Measurements from ENCODE around the gene ABHD12.
"Not testable (repeated sequence)": the region's sequence is repeated elsewhere in the genome, so short reads cannot be mapped to it uniquely, and the experiment has no call there.

ABHD12 gene

DNA sequence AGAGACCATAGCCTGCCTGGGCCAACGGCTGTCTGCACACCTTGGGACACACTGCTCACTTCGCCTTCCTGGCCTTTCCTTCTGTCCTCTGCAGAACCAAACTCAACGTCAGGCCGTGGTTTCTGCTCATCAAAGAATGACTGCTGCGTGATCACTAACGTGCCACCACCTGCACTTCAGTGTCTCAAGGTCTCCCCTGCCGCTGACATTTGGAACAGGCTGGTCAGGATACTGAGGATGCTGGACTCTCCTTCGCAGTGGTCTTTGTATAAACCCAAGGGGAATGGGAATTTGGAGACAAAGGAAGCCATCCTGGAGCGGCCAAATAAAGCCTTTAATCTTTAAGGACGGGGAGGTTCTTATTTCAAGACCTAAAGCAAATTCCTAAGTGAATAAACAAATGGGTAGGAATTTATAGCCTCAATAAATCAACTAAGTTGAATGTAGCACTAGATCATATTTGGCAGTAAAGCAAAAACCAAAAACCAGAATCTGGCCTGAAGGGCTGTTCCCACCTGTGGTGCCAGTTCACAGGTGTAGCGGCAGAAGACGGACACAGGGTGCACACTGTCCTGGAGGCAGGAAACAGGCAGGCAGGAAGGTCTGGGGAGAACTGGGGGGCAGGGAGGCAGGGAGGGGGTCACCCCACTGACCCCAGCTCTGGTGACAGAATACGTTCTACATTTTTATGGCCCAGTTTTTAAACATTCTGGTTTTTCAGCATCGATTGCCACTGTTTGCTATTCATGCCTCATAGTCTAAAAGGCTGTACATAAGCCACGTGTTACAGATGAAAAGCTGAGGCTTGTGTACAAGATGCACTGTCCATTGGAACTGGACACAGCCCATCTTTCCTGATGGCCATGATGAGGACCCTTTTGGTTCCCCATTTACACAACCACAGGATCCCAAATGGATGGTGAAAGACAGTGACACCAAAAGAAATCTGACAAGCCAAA lies 36.6 kb downstream of the ABHD12 start:
- DNase-seq (ENCODE audit: low read depth, low spot score): no peak

GRCh38 chr20:25353353-25353746 lies 37.3 kb downstream of the ABHD12 start:
- DNase-seq (ENCODE audit: low read depth, low spot score): no peak

DNA sequence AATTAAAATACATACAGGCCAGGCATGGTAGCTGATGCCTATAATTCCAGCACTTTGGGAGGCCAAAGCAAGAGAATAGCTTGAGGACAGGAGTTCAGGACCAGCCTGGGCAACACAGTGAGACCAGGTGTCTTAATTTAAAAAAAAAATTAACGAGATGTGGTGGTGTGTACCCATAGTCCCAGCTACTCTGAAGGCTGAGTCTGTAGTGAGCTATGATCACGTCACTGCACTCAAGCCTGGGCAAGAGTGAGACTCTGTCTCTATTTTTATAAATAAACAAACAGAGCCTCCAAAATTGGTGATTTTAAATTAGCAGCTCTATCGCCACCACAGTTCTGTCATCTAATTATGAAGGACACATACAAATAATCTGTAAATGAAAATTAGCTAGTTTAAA lies 37.9 kb downstream of the ABHD12 start:
- no peak for DNase-seq (ENCODE audit: low read depth, low spot score)

DNA sequence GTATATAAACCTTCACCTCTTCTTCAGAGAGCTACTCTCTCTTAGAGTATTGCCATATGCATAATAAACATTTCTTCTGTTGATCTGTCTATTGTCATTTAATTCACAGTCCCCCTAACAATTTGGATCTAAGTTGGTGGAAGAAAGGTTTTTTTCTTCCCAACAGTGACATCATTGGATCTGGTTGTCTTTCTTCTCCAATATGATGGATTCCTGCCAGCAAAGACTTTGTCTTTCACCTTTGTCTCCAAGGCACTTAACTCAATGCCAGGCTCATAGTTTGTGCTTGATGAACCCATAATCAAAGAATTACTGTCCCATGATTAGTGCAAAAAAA lies 39.6 kb downstream of the ABHD12 start:
- DNase-seq (ENCODE audit: low read depth, low spot score): no peak

DNA sequence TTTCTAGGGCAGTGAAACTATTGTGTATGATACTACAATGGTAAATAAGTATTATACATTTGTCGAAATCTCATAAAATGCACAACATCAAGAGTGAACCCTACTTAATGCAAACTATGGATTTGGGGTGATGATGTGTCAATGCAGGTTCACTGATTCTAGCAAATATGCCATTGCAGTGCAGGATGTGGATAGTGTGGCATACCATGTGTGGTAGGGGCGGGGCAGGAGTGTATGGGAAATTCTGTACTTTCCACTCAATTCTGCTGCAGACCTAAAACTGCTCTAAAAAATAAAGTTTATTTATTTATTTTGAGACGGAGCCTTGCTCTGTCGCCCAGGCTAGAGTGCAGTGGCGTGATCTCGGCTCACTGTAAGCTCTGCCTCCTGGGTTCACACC lies 44.3 kb downstream of the ABHD12 start:
- DNase-seq (ENCODE audit: low read depth, low spot score): no peak

GRCh38 chr20:25345721-25346120 lies 44.9 kb downstream of the ABHD12 start:
- DNase-seq (ENCODE audit: low read depth, low spot score): no peak

DNA sequence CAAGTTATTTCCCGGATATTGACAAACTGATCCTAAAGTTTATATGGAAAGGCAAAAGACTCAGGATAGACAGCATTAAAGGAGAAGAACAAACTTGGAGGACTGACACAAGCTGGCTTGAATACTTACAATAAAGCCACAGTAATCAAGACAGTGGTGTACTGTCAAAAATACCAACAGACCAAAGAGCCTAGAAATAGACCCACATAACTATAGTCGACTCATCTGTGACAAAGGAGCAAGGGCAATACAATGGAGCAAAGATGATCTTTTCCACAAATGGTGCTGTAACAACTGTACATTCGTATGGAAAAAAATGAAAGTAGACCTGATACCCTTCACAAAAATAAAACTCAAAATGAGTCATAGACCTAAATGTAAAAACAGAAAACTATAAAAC lies 46.0 kb downstream of the ABHD12 start:
- no peak for DNase-seq (ENCODE audit: low read depth, low spot score)

DNA sequence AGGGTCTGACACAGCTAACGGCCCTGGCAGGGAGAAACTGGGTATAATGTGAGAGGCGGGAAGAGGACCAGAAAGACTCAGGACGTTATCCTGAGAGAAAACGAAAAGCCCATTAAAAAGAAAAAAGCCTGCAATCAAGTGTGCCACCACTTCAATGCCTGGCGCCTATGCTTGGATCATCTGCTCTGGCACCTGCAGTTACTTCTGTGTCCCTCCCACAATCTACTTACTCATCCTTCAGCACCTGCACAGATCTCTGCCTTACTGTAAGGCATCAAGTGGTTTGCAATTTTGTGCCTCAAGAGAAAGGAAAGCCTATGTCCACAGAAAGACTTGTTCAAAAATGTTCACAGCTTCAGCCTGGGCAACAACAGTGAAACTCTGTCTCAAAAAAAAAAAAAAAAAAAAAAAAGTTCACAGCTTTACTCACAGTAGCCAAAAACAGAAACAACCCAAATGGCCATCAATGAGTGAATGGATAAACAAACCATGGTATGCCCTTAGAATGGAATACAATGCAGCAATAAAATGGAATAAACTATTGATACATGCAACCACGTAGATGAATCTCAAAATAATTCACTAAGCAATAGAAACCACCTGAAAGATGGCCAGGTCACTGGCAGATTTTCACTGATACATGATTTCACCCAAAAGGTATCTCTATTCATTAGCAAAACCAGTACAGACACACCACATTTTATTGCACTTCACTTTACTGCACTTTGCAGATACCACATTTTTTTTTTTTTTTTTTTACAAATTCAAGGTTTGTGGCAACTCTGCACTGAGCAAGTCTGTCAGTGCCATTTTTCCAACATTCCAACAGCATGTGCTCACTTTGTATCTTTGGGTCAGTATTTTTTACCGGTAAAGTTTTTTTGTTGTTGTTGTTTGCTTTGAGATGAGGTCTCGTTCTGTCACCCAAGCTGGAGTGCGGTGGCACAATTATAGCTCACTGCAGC lies 48.6 kb downstream of the ABHD12 start:
- no peak for DNase-seq (ENCODE audit: low read depth, low spot score)

- DNase-seq (ENCODE audit: low read depth, low spot score): peak; percentile 43
Measured at GRCh38 chr20:25340380-25340779, 50.3 kb downstream of the ABHD12 start.

DNA sequence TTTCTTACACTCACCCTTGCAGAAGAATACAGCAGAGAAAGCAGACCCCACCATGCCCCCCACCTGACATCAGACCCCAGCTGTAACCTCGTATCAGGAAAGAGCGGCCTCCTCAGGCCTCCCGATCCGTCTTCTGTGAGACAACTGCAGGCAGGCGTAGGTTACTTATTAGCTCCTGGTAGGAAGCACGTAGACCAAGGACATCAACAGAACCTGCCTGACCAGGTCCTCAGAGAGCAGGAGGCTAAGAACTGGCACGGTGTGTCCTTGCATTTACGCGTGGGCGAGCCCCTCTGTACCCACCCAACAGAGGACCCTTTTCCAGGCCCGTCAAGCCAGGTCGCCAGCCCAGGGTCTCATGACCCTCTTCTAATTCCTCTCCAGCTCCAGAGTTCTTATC lies 51.0 kb downstream of the ABHD12 start:
- peak; percentile 38 for DNase-seq (ENCODE audit: low read depth, low spot score)

- DNase-seq (ENCODE audit: low read depth, low spot score): no peak
Measured at GRCh38 chr20:25338112-25339023, 52.3 kb downstream of the ABHD12 start.

DNA sequence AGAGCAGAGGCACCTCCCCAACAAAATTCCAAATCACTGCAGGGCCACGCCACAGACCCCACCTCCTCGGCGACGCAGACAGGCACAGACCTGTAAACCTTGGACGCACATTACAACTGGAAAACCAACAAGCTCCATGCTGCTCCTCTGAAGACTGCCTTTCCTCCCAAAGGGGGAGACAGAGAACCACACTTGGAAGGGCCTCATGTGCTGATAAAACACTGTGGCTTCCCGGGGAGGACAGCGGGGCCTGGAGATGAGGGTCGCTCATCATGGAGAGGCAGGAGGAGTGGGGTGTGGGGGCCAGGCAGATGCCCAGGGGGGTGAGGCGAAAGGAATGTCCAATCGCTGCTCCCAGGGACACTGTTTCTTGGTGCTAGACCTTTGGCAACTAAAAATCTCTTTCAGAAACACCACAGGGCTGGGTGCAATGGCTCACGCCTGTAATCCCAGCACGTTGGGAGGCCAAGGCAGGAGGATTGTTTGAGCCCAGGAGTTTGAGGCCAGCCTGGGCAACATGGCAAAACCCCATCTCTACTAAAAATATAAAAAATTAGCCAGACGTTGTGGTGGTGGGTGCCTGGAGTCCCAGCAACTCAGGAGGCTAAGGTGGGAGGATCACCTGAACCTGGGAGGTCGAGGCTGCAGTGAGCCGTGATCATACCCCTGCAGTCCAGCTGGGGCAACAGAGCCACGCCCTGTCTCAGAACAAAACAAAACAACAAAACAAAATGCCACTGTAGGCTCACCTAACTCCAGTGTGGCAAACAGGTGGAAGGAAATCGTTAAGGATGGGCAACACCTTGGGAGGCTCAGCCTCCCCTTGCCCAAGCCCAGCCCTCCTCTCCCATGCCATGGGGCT lies 53.8 kb downstream of the ABHD12 start:
- peak; percentile 62 for DNase-seq (ENCODE audit: low read depth, low spot score)

- DNase-seq (ENCODE audit: low read depth, low spot score): not testable (repeated sequence)
Measured at GRCh38 chr20:25334972-25335371, 55.7 kb downstream of the ABHD12 start.

- no peak for DNase-seq (ENCODE audit: low read depth, low spot score)
Measured at GRCh38 chr20:25328954-25329498, 61.6 kb downstream of the ABHD12 start.

DNA sequence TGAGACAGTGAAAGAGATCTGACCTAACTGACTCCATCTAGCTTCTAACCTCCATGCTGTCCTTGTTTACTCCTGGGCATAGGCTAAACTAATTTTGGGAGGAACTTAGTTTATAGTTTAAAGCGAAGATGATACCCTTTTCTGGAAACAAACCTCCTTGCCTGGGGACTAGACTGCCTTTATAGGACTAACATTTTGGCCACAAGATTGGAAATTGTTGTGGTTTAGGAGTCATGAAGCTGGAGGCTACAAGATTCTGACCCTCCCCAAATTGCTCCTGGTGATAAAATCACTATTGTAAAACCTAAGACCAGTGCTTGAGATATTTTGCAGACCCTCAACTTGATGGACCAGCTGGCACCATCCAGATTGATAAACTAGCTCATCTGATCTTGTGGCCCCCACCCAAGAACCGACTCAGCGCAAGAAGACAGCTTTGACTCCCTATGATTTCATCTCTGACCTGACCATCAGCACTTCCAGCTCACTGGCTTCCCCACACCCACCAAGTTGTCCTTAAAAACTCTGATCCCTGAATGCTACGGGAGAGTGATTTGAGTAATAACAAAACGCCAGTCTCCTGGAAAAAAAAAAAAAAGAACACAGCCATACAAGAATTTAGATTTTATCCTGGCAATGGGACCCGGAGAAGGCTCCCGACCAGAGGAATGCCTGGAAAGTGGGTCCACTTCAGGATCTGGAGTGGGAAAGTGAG lies 63.0 kb downstream of the ABHD12 start:
- DNase-seq (ENCODE audit: low read depth, low spot score): no peak

GRCh38 chr20:25325997-25326396 lies 64.6 kb downstream of the ABHD12 start:
- peak; percentile 31 for DNase-seq (ENCODE audit: low read depth, low spot score)

DNA sequence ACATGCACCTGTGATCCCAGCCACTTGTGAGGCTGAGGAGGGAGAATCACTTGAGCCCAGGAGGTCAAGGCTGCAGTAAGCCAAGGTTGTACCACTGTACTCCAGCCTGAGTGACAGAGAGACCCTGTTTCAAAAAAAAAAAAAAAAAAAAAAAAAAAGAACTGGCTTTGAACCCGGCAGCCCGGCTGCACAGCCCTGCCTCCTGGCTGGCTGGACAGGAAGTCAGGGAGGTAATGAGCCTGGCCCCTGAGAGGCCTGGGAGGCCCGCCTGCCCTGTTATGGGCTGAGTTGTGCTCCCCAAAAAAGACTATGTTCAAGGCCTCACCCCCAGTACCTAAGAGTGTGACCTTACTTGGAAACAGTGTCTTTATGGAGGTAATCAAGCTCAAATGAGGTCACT lies 65.6 kb downstream of the ABHD12 start:
- DNase-seq (ENCODE audit: low read depth, low spot score): no peak

- no peak for DNase-seq (ENCODE audit: low read depth, low spot score)
Measured at GRCh38 chr20:25324412-25324811, 66.2 kb downstream of the ABHD12 start.

- DNase-seq (ENCODE audit: low read depth, low spot score): no peak
Measured at GRCh38 chr20:25323496-25324246, 67.0 kb downstream of the ABHD12 start.
